ENCODE measurements around the gene SNX30.

SNX30 gene

GRCh38 chr9:112823257-112823656 is 72.7 kb downstream of the SNX30 start:
- no peak for DNase-seq (ENCODE audit: low read depth)

GRCh38 chr9:112831281-112831851 is 80.8 kb downstream of the SNX30 start:
- peak; percentile 29 for DNase-seq (ENCODE audit: low read depth)

GRCh38 chr9:112831969-112832368 is 81.4 kb downstream of the SNX30 start:
- DNase-seq (ENCODE audit: low read depth): no peak

GRCh38 chr9:112833081-112833480 is 82.5 kb downstream of the SNX30 start:
- no peak for DNase-seq (ENCODE audit: low read depth)

GRCh38 chr9:112836394-112836793 is 85.8 kb downstream of the SNX30 start:
- no peak for DNase-seq (ENCODE audit: low read depth)

GRCh38 chr9:112838342-112838741 is 87.8 kb downstream of the SNX30 start:
- DNase-seq (ENCODE audit: low read depth): no peak

- no peak for DNase-seq (ENCODE audit: low read depth)
Observed at GRCh38 chr9:112839331-112839730, 88.8 kb downstream of the SNX30 start.

GRCh38 chr9:112841261-112841660 is 90.7 kb downstream of the SNX30 start:
- DNase-seq (ENCODE audit: low read depth): no peak

GRCh38 chr9:112842555-112842954 is 92.0 kb downstream of the SNX30 start:
- no peak for DNase-seq (ENCODE audit: low read depth)

- DNase-seq (ENCODE audit: low read depth): peak; percentile 53
Observed at GRCh38 chr9:112844771-112845542, 94.4 kb downstream of the SNX30 start.

GRCh38 chr9:112846528-112847488 is 96.2 kb downstream of the SNX30 start:
- no peak for DNase-seq (ENCODE audit: low read depth)

- no peak for DNase-seq (ENCODE audit: low read depth)
Observed at GRCh38 chr9:112848316-112849151, 98.0 kb downstream of the SNX30 start.

- no peak for DNase-seq (ENCODE audit: low read depth)
Observed at GRCh38 chr9:112849363-112849922, 98.9 kb downstream of the SNX30 start.

GRCh38 chr9:112850840-112851239 is 100.3 kb downstream of the SNX30 start:
- no peak for DNase-seq (ENCODE audit: low read depth)

GRCh38 chr9:112852741-112853504 is 102.4 kb downstream of the SNX30 start:
- no peak for DNase-seq (ENCODE audit: low read depth)

GRCh38 chr9:112853882-112854585 is 103.5 kb downstream of the SNX30 start:
- DNase-seq (ENCODE audit: low read depth): peak; percentile 24

GRCh38 chr9:112854657-112855056 is 104.1 kb downstream of the SNX30 start:
- DNase-seq (ENCODE audit: low read depth): no peak

GRCh38 chr9:112856200-112856599 is 105.6 kb downstream of the SNX30 start:
- DNase-seq (ENCODE audit: low read depth): no peak

- no peak for DNase-seq (ENCODE audit: low read depth)
Observed at GRCh38 chr9:112856843-112857242, 106.3 kb downstream of the SNX30 start.

GRCh38 chr9:112858005-112858404 is 107.4 kb downstream of the SNX30 start:
- no peak for DNase-seq (ENCODE audit: low read depth)
